Effector CD4-positive, alpha-beta T cell (primary cell): ENCODE data around the gene FLNB.
A peak's percentile ranks its signal among the peaks of the same experiment; 100 is the strongest.

Experiments used
- DNase-seq: peaks from one replicate; pipeline ENCODE4 v3.0.0-alpha.2; 2020
- total RNA-seq: gene quantifications from one replicate; lab custom pipeline; 2026; lab: John Stamatoyannopoulos, UW

Gene FLNB
- total RNA-seq = 242 reads per million, percentile 94 among the genes with 10 or more reads in this experiment

GRCh38 chr3:58008141-58009025 lies at the start of gene FLNB:
TSS of gene FLNB (plus strand) at chr3:58008422. CDS start at chr3:58008565, 143 bp downstream.
- peak; percentile 69 for DNase-seq

GRCh38 chr3:57958642-57959422 lies 49.4 kb upstream of the FLNB start:
- no peak for DNase-seq

- DNase-seq = no peak
These were observed 48.6 kb upstream of the FLNB start for GRCh38 chr3:57959423-57960173.

GRCh38 chr3:57960174-57960505 lies 48.1 kb upstream of the FLNB start:
- no peak for DNase-seq

- no peak for DNase-seq
These were observed 46.9 kb upstream of the FLNB start for GRCh38 chr3:57961177-57961827.

- no peak for DNase-seq
These were observed 46.3 kb upstream of the FLNB start for GRCh38 chr3:57961828-57962447.

- DNase-seq = no peak
These were observed 45.8 kb upstream of the FLNB start for GRCh38 chr3:57962448-57962834.

GRCh38 chr3:57963811-57964346 lies 44.3 kb upstream of the FLNB start:
- DNase-seq = no peak

GRCh38 chr3:57966829-57967228 lies 41.4 kb upstream of the FLNB start:
- DNase-seq = no peak

- no peak for DNase-seq
These were observed 40.6 kb upstream of the FLNB start for GRCh38 chr3:57967590-57967989.

- DNase-seq = no peak
These were observed 39.7 kb upstream of the FLNB start for GRCh38 chr3:57968501-57968900.

GRCh38 chr3:57971975-57972374 lies 36.2 kb upstream of the FLNB start:
- DNase-seq = no peak

GRCh38 chr3:57972531-57973111 lies 35.6 kb upstream of the FLNB start:
- DNase-seq = no peak

GRCh38 chr3:57973715-57974477 lies 34.3 kb upstream of the FLNB start:
- no peak for DNase-seq

- DNase-seq = no peak
These were observed 33.3 kb upstream of the FLNB start for GRCh38 chr3:57974796-57975388.

GRCh38 chr3:57977818-57978235 lies 30.4 kb upstream of the FLNB start:
- DNase-seq = no peak

GRCh38 chr3:57978316-57978715 lies 29.9 kb upstream of the FLNB start:
- DNase-seq = no peak

- DNase-seq = no peak
These were observed 27.8 kb upstream of the FLNB start for GRCh38 chr3:57980416-57980815.

- DNase-seq = no peak
These were observed 26.6 kb upstream of the FLNB start for GRCh38 chr3:57981483-57982087.
